NCI-H146 treated with DMSO at 0.1 percent for 48 hours (cell line): ENCODE results near the gene C7.
"Not testable (repeated sequence)": the region's sequence is repeated elsewhere in the genome, so short reads cannot be mapped to it uniquely, and the experiment has no call there.

Experiments
- DNase-seq: peaks from one replicate; lab custom pipeline; 2025; ENCODE audit not compliant: unreplicated experiment; lab: John Stamatoyannopoulos, UW

The C7 gene

GRCh38 chr5:40988746-40989510, 79.6 kb downstream of the C7 start:
- no peak for DNase-seq

- DNase-seq, result no peak
Measured at GRCh38 chr5:40991168-40991980, 82.1 kb downstream of the C7 start.

- no peak for DNase-seq
Measured at GRCh38 chr5:40991981-40992559, 82.8 kb downstream of the C7 start.

GRCh38 chr5:40995801-40996586, 86.7 kb downstream of the C7 start:
- no peak for DNase-seq

GRCh38 chr5:40999142-40999541, 89.8 kb downstream of the C7 start:
- no peak for DNase-seq

- DNase-seq, result no peak
Measured at GRCh38 chr5:40999966-41000365, 90.7 kb downstream of the C7 start.

- DNase-seq, result no peak
Measured at GRCh38 chr5:41003670-41004376, 94.5 kb downstream of the C7 start.

- no peak for DNase-seq
Measured at GRCh38 chr5:41004931-41005330, 95.6 kb downstream of the C7 start.

- DNase-seq, result no peak
Measured at GRCh38 chr5:41009232-41009631, 99.9 kb downstream of the C7 start.

GRCh38 chr5:41010572-41010971, 101.3 kb downstream of the C7 start:
- no peak for DNase-seq

- DNase-seq, result no peak
Measured at GRCh38 chr5:41012318-41012717, 103.0 kb downstream of the C7 start.

- DNase-seq, result not testable (repeated sequence)
Measured at GRCh38 chr5:41022600-41022999, 113.3 kb downstream of the C7 start.
